NAMALWA (cell line): Measurements from ENCODE around the gene NECAB2.

ENCODE experiments used
- DNase-seq: peaks from one replicate; pipeline ENCODE4 v3.0.0-alpha.2; 2015; ENCODE audit warnings: low spot score

The NECAB2 gene

GRCh38 chr16:84026606-84027005 is 58.6 kb downstream of the NECAB2 start:
- DNase-seq: no peak

- no peak for DNase-seq
These were observed 59.6 kb downstream of the NECAB2 start for GRCh38 chr16:84027625-84028024.

DNA sequence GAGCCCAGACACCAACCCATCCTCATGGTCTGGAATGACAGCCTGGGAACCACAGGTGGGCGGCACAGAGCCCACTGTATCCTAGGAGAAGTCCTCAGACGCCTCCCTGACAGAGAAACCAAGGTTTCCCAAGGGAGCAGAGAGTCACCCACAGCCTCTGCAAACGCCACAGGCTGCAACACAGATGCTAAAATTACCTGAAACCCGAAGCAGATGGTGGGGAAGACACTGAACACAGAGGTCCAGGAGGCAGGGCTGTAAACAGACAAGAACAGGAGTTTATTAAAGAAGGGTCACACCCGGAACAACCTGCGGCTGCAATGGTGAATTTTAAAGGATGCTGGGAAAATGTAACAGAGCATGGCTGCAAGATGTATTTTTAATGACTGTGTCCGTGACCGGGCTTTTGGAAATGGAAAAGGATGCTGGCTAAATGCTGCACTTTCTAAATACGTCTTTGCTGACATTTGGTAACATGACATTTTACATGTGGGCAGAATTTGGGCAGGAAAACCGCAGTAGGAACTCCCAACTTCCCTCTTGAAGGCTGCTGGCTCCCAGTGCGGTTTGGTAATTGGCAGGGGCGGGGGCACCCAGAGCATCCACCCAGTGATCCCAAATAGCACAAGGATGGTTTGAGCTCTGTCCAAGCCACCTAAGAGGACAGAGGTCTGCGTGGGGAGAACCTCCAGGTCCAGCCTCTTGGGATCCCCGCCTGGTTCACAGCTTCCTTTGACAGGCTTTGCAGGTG is 61.4 kb downstream of the NECAB2 start:
- DNase-seq: no peak

DNA sequence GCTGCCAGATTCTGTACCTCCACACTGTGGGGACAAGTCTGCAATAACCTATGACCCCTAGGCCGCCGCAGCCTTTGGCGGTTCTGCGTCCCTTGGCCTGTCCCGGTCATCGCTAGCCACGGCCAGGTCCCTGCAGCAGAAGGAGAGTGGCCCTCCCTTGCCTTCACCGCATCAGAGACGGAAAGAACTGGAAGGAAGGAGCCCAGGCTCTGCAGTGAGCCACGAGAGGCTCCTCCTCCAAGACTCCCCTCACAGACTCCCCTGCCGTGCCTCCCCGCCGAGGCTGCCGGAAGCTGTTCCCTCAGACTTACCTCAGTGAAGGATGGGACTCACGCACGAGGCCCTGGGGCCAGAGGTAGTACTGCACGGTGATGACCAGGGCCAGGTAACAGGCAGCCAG is 63.5 kb downstream of the NECAB2 start:
- no peak for DNase-seq

DNA sequence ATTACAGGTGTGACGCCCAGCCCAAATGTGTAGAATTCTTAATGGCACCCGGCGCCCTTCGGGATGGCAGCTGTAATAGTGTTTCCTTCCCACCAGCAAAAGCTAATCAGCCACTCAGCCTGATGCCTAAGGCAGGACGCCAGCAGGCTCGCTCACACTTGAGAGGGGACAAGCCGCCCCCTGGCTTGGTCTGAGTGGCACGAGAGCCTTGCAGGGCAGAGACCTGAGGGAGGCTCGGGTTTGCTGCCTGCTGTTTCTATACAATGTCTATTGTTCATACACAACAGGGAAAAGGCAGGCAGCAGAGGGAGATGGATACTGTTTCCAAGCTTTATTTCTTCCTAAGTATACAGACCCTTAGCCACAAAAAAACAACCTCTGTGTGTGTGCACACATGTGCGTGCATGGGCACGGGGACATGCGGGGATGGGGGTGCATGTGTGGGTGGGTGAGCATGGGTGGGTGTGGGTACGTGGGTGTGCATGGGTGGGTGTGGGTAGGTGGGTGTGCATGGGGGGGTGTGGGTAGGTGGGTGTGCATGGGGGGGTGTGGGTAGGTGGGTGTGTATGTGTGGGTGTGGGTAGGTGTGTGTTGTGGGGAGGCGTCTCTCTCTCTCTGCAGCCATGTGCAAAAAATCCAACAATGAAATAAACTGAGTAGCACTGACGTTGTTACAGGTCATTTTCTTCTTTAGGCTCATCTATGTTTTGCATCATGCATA is 64.6 kb downstream of the NECAB2 start:
- no peak for DNase-seq

DNA sequence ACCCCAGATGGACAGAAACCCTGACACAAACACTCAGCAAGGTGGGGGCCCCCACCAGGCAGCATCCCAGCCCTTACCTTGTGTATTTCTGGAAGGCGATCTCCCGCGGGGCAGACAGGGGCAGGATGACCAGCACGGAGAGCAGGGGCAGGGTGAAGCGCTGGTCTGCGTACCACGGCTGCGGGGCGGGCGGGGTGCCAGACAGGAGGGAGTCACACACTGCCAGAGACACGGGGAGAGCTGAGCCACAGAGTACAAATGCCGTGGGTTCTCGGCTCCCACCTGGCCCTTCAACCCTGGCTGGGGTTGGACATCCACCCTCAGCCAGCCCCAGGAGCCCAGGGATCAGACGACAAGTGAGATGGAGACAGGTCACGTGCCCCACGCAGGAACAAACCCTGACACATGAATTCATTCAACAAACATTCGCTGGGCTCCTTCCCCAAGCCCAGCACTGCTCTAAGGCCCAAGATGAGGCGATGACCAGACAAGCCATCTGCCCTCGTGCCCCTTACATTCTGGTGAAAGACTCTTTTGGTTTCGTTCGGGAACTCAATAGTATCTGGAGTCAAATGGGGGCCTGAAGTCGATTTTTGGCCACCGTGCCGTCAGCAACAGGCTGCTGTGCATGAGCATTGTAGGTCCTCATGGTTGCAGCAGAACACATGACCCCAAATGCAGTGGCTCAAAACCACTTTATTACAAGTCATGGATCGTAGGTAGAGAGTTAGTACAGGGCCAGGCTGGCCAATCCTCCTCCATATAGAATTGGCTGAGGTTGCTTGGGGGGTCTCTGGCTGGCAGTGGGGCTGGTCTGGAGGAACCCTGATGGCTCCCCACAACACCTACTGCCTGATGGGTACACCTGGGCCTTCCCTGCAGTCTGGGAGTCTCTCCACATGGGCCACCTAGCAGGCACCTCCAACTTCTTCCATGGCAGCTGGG is 65.5 kb downstream of the NECAB2 start:
- no peak for DNase-seq

GRCh38 chr16:84034516-84034915 is 66.5 kb downstream of the NECAB2 start:
- no peak for DNase-seq

GRCh38 chr16:84036131-84036530 is 68.1 kb downstream of the NECAB2 start:
- no peak for DNase-seq

DNA sequence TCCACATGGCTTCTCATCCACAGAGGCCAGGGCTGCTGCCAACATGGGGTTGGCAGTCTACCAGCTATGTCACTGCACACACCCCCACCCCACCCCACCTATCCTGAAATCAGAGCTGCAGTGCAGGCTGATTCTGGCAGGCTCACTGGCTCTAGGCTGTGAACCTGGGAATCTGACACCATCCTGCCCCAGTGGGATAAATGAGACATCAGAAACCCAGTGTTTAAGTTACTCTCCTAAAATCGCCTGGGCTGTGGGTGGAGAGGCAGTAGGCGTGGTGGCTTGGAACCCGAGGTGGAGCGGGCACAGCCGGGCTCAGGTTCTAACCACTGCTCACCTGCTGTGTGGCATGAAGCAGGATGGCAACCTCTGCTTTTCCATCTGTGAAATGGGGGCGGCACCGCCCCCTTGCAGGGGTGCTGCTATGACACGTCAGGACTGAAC is 69.0 kb downstream of the NECAB2 start:
- DNase-seq: no peak

- no peak for DNase-seq
These were observed 70.4 kb downstream of the NECAB2 start for GRCh38 chr16:84038469-84038868.

- DNase-seq: no peak
These were observed 71.7 kb downstream of the NECAB2 start for GRCh38 chr16:84039696-84040095.

DNA sequence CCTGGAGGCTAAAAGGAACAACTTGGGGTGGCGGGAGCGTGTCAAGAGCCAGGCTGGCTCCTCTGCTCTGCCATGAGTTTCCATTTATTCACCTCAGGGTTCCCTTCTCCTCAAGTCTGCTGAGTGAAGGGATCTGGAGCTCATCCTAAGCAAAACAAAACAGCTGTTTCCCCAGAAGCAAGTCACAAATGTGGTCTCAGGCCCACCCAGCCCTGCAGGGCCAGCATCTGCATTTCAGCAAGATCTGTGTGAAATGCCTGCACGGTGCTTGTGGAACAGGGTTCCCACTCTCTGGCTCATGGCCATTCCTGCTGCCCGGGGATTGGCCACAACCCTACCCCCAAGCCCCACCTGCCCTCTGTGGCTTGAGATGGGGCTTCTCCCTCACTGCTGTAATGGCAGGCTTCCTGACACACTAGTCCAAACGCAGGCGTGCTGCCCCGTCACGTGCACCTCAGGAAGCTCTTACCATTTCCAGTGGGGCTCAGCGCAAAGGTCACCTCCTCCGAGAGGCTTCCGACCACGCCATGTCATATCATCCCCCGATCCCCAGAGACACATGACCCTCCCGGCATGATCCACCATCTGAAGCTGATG is 72.3 kb downstream of the NECAB2 start:
- DNase-seq: no peak

GRCh38 chr16:84040823-84041820 is 73.1 kb downstream of the NECAB2 start:
- DNase-seq: no peak

- no peak for DNase-seq
These were observed 73.8 kb downstream of the NECAB2 start for GRCh38 chr16:84041881-84042280.

DNA sequence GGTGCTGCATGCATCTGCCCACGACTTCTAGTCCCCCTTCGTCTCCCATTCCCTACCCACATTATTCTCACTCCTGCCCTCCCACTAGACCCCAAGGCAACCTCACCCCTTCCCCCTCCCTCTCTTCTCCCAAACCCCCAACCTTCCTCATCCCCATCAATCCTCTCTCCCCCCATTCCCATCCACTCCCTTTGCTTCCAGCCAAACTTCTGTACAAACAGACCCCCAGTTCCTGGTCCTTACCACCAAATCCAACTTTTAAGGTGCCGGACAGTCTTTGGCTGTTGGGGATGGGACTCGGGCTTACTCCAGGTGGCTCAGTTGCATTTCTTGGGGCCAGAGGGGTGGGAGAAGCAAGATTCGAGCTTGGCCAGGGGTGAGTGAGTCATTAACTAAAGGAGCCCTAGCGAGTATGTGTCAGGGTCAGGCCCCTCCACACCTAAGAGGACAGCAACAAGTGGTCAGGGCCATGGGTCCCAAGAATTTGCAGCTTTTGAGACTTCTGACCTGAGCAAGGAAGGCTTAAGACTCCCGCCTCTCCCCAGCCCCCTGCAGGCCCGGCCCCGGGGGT is 74.3 kb downstream of the NECAB2 start, which contains the start of gene SLC38A8:
Gene SLC38A8 (minus strand): TSS at position 488 of the 571 bp plus-strand sequence. CDS start 638 bp downstream, outside the sequence.
- no peak for DNase-seq

- no peak for DNase-seq
These were observed 74.9 kb downstream of the NECAB2 start for GRCh38 chr16:84042879-84043485.

DNA sequence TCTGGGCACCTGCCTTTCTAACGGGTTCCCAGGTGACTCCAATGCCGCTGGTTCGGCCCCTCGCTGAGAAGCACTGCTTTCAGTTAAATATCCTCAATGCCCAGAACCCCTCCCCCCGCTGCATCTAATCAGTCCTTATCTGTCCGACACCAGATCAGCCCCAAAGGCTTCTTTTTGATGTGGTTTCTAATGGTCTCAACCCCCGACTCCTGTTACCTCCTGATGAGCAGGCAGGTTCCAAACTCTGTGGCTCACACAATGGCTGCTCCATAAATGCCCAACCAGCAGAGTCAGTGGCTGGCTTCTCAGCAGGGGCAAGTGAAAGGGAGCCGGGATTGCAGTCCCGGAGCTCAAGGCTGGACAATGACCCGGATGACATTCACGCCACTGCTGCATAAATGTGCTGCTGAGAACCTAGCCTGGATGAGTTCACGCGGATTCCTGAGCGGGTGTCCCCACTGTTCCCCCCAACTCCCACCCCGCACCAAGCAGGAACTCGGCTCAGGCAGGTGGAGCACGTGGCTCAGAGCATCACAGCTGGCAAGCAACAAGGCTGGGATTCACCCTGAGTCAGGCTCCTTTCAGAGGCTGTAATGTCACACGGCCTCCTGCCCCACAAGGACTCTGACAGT is 75.6 kb downstream of the NECAB2 start:
- no peak for DNase-seq

- peak; percentile 16 for DNase-seq
These were observed 76.1 kb downstream of the NECAB2 start for GRCh38 chr16:84044118-84044488.
